Stimulated activated CD4-positive, alpha-beta T cell treated with anti-CD3 and anti-CD28 coated beads, TNF-alpha, amount 100 ng/mL, for 1 hour (primary cell): ENCODE measurements around the gene MRPS34.

Experiments
- DNase-seq, 3 donors: peaks; one replicate each; pipeline ENCODE4 v3.0.0-alpha.2; 2020; ENCODE audit warnings: low read depth in 3 of 3, low spot score in 1 of 3

MRPS34 gene

DNA sequence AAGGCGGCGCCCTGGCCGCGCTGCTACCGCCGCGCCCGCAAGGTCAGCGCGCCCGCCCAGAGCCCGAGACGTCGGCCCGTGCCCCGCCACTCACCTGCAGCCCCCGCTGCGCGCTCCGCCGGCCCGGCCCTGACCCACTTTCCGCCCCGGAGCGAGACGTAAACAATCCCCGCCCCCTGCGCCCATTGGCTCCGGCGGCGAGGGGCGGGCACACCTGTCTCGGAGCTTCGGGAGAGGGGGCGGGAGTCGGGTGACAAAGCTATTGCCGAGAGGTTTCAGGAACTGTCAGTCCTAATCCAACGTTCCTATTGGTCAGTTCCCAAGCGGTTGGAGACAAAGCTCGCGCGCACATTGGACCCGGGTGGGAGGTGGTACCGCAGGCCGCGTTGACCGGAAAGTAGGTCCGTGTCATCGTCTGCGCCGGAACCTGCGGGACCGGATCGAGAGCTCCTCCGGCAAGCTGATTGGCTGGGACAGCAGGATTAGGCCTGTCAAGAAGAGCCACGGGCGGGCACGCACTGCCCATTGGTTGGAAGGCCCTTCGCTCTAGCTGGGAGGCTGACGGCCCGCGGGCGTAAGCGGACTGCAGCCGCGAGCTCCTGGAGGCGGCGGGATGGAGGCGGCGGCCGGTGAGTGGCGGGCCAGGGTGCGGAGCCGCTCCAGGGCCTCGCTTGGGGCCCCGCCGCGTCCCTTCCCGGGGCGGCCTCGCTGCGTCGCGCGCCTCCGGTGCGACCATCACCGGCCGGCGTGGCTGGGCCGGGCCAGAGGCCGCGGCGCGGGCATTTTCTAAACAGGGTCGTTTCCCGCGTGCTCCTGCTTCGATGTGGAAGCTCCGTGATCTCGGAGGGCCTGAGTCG is 9.7 kb upstream of the MRPS34 start, which contains the start of the genes NUBP2 and SPSB3:
TSS of gene NUBP2 (plus strand) at position 553 of the 857 bp plus-strand sequence. CDS start at position 614, 61 bp downstream.
TSS of gene SPSB3 (minus strand) at position 164 of the 857 bp plus-strand sequence. CDS start 1,088 bp downstream, outside the sequence.
- peak; percentile 88 to 97 (median 96) for DNase-seq

- no peak for DNase-seq
These were observed 8.9 kb upstream of the MRPS34 start for GRCh38 chr16:1781758-1782407.

- no peak for DNase-seq
These were observed 8.3 kb upstream of the MRPS34 start for GRCh38 chr16:1781254-1781653.

DNA sequence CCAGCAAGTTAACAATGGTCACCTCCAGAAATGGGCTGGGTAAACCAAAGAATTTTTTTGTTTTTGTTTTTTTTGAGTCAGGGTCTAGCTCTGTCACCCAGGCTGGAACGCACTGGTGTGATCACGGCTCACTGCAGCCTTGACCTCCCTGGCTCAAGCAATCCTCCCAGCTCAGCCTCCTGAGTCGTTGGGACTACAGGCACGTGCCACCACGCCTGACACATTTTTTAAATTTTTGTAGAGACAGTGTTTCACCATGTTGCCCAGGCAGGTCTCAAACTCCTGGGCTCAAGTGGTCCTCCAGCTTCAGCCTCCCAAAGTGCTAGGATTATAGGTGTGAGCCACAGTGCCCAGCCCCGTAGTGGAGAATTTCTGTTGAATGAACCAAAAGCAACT is 7.7 kb upstream of the MRPS34 start:
- no peak for DNase-seq

DNA sequence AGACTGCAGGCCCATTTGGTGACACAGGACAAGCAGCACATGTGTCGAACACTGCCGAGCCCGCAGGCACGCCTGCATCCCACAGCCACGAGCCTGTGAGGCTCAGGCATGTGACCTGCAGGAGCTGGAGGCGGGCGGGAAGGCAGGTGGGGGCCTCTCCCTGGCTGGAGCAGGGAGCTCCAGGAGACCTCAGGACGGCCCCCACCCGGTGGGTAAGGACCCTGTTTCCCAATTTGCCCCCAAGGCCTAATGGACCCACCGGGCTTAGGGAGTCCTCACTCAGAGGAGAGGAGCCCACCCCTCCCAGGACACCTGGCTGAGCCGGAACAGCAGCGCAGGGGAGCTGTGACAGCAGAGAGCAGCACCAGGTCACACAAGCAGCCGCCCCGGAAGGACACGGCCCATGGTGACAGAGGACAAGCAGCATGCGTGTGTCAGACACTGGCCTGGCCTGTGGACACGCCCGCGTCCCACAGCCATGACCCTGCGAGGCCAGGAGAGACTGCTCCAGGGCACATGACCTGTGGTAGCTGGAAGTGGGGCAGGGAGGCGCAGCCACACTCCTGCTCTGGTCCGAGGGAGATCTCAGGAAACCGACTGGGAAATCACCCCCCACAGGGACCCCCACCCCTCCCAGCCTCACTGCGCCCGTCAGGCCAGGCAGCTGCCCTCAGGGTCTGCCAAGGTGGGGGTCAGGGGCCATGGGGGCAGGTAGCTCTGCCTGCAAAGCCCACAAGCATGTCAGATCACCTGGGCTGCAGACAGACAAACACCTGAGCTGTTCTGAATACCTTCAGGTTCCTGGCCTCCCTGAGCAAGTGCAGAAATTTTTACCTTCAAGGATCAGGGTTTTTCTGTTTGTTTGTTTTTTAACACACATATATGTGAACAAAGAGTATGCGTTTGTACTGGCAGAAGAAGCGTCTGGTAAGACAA is 7.1 kb upstream of the MRPS34 start:
- DNase-seq, result no peak

DNA sequence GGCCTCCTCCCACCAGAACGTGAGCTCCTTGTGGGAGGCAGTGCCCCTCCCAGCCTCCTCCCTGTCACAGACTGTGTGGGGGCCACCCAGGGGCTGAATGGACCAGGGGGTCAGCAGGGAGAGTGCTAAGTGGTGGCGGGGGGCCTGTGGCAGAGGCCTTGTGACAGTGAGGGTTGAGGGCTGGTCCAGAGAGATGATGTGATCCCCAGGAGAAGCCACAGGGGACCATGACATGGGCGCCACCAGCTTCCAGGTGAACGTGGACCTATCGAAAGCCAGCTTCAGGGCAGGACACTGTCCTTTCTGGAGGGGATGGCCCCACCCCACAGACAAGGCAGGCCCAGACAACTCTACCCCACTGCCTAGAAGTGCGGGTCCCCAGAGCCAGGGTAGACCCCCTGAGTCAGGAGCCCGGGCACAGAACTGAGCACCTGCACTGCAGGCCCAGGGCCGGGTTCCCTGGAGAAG is 6.3 kb upstream of the MRPS34 start:
- DNase-seq, result no peak

DNA sequence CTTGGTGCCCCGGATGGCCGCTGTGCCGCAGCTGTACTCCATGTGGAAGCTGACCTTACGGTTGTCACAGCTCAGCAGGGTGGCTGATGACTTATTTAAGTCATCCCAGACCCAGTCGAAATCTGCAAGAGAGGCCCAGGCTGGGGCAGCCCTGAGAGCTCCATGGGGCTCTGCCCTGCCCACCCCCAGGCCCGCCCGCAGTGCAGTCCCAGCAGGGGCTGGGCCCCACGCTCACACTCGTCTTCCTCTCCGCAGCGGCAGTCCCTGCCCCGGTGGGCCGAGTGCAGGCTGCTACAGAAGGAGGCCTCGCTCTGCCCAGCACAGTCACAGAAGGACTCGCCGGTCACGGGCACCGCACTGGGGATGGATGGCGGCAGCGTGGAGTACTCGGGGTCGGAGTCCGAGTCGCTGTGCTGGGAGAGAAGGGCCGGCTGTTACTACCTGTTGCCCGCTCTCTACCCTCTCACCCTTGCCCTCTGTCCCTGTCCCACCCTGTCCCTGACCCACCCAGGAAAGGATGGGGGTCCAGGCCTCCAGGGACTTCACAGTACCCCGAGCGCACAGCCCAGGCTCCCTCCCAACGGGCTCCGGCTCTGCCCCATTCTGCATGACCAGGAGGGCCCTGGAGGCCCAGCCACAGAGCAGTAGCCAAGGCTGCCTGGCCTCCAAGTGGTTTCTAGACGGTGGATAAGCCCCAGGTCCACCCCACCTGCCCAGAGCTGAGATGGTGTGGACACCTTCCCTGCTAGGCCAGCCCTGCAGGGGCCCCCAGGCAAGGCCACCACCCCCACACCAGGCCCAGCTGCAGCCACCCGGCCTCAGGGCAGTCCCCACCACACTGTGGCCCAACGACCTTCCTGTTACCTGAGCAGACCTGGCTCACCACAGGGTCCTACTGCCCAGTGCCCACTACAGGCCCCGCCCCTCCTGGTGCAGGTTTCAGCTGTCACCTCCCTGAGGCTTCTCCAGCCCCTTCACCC is 5.6 kb upstream of the MRPS34 start:
- DNase-seq, result no peak

- DNase-seq, result no peak
These were observed 4.7 kb upstream of the MRPS34 start for GRCh38 chr16:1777375-1778199.

DNA sequence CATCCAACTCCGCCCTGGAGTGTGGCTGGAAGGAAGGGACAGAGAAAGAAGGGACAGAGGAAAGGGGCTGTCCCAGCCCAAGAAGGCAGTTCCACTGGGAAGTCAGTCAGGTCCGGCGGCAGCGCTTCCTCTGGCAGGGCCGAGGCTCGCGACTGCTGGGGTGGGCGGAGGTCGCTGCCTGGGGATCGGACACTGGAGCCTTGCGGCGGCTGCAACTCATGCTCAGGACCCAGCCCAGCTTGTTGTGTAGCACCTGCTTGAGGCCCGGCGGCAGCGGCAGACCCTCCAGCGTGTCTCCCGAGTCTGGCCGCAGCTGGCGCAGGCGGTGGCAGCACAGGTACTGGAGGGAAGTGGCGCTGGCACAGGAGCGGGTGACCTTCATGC is 4.0 kb upstream of the MRPS34 start:
- DNase-seq, result no peak

- DNase-seq, result no peak
These were observed 3.7 kb upstream of the MRPS34 start for GRCh38 chr16:1776672-1776955.

- no peak for DNase-seq
These were observed 3.1 kb upstream of the MRPS34 start for GRCh38 chr16:1775846-1776671.

GRCh38 chr16:1775006-1775845 is 2.3 kb upstream of the MRPS34 start:
- no peak for DNase-seq

DNA sequence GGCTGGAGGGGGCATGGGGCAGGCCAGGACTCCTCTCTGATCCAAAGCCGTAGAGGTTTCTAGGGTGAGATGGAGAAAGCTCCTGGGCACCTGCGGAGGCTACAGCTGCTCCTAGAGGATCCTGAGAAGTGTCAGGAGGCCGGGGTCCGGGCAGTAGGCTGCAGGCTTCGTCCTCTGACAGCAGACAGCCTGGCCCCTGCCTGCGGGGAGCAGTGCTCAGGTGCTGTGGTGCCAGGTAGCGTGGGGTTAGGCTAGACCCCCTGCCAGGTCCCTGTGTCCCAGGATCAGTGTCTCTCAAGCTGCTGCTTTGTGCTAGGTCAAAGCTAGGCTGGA is 1.5 kb upstream of the MRPS34 start:
- DNase-seq, result no peak

GRCh38 chr16:1773703-1774447 is 941 bp upstream of the MRPS34 start:
- DNase-seq, result no peak

DNA sequence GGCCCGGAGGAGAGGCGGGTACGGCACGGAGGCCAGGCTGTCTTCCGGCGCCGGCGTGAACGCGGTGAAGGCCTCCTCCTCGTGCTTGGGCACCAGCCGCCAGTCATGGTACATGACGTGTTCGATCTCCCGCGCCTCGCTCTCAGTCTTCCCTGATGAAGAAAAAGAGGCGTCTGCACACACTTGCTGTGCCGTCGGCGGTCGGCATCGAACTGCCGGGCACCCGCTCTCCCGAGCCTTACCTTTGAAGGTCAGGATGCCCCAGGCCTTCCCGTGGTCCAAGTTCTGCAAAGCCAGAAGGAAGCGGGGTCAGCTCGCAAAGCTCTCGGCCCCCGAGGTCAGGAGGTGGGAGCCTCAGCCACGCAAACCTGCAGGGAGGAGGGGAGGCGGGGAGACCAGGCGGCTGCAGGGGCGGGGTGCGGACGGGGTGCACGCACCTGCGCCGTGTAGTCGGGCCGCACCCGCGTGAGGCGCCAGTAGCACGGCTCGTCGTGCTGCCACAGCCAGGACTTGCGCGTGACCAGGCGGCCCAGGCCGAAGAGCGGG is 499 bp downstream of the MRPS34 start, which contains the start of gene EME2:
TSS of gene EME2 (plus strand) at position 449 of the 546 bp plus-strand sequence. CDS start 418 bp downstream, outside the sequence.
- DNase-seq, result peak in 1 of 3 donors; percentile 38

- DNase-seq, result no peak
These were observed 1.0 kb downstream of the MRPS34 start for GRCh38 chr16:1771864-1772361.
